GM18520 (cell line): ENCODE data around the gene EID1.
"Not testable (repeated sequence)": the region's sequence is repeated elsewhere in the genome, so short reads cannot be mapped to it uniquely, and the experiment has no call there.

Source experiments
- ATAC-seq: cut with Tn5 transposase; IDR thresholded peaks from one replicate; pipeline ENCODE4 v1.9.1; 2021; ENCODE audit not compliant: unreplicated experiment

Gene EID1, protein sequence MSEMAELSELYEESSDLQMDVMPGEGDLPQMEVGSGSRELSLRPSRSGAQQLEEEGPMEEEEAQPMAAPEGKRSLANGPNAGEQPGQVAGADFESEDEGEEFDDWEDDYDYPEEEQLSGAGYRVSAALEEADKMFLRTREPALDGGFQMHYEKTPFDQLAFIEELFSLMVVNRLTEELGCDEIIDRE

DNA sequence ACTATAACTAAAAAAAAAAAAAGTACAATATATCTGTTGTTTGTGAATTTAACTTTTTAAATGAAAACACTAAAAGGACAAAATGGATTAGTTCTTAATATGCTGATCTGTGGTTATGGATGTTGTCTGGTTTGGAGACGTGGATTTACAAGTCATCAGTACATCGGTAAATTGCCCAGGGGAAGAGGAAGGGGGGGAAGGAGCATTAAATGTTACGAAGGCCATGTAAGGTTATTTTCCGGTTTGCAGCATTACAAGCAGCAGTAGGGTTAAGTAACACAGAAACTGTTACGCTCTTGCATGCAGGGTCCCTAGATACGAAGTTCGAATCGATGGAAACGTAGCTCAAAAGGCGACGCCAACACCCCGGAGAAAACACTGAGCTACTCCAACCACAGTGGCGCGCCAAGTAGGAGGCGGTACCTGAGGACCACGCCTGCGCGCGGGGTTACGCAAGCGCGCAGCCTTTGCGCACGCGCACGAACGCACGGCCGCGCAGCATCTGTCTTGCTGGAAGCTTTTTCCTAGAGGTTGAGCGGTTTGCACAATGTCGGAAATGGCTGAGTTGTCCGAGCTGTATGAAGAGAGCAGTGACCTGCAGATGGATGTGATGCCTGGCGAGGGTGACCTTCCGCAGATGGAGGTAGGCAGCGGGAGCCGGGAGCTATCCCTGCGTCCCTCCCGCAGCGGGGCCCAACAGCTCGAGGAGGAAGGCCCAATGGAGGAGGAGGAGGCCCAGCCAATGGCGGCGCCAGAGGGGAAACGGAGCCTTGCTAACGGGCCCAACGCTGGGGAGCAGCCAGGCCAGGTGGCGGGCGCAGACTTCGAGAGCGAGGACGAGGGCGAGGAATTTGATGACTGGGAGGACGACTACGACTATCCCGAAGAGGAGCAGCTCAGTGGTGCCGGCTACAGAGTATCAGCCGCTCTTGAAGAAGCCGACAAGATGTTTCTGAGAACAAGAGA, at the start of gene EID1:
EID1 (plus strand) TSS at position 505 of the 966 bp plus-strand sequence; CDS start at position 548, 43 bp downstream.
- peak; percentile 86 for ATAC-seq

DNA sequence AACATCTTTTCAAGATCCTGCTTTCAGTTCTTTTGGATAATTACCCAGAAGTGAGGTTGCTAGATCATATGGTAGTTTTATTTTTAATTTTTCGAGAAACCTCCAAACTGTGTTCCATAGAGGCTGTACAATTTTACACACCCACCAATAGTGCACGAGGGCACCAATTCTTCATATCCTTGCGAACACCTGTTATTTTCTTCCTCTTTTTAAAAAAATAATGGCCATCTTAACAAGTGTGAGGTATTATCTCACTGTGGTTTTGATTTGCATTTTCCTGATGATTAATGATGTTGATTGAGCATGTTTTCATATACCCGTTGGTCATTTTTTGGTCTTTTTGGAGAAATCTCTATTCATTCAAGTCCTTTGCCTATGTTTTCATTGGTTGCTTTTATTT, 49.5 kb upstream of the EID1 start:
- ATAC-seq = no peak

DNA sequence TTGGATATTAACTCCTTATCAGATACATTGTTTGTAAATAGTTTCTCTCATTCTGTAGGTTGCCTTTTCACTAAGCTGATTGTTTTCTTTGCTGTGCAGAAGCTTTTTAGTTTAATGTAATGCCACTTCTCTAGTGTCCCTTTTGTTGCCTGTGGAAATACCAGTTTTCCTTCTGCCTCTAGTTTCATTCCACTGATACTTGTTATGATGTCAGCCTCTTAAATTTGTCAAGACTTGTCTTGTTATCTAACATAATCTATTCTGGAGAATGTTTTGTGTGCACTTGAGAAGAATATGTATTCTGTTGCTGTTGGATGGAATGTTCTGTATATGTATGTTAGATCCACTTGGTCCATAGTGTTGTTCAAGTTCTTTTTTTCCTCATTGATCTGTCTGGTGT, 49.0 kb upstream of the EID1 start:
- ATAC-seq = no peak

DNA sequence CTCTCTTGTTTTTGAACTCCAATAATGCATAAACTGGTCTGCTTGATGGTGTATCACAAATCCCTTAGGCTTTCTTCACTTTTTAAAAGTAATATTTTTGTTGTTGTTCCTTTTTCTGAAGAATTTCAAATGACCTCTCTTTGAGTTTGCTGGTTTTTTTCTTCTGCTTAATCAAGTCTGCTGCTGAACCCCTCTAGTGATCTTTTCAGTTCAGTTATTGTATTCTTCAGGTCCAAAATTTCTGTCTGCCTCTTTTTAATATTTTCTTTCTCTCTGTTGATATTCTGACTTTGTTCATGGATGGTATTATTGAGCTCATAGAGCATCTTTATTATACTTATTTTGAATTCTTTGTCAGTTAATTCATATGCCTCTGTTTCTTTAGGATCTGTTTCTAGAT, 45.3 kb upstream of the EID1 start:
- no peak for ATAC-seq

DNA sequence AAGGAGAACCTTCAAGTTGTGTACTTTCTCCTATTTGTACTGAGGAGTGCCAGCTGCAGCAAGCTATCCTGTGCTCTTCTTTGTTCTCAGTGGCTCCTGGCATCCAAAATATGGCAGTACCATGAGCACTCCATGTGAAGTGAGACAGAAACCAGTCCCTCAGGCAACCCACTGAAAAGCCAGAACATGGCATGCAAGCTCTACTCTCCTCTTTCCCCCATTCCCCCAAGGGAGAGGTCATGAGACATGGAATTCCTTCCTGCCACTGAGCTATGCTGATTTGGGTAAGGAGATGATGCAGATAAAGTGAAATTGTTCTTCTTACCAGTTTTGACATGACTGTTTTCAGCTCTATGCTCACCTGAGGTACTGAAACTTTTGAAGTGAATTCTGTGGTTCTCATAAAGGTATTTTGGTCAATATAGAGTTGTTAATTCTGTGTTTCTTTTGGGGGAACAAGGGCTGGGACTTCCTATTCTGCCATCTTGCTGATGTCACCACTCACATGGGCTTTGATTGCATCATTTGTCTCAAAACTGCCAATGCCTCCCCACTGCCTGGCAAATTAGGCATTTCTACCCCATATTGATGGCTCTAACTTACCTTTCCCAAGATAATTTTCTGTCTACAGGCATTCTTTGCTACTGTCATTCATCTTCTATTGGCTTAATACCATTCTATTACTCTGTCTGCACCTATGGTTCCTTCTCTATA, 44.3 kb upstream of the EID1 start:
- ATAC-seq = no peak

DNA sequence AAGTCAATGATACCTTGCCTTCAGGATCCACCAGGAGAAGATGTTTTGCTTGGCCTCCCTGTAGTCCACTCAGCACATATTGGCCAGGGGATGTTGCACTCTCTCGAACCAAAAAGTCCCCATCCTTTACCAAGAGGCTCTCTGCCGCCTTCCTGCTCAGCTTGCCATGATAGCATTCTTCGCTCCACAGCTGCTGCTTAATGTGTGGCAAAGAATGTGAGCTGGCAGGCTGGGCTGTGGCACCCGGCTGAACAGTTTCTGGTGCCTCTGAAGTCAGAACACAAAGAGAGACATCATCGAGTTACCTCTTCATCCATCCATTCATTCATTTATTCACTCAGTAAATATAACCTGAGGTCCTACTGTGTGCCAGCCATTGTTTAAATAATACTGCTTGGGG, 43.2 kb upstream of the EID1 start:
- no peak for ATAC-seq

DNA sequence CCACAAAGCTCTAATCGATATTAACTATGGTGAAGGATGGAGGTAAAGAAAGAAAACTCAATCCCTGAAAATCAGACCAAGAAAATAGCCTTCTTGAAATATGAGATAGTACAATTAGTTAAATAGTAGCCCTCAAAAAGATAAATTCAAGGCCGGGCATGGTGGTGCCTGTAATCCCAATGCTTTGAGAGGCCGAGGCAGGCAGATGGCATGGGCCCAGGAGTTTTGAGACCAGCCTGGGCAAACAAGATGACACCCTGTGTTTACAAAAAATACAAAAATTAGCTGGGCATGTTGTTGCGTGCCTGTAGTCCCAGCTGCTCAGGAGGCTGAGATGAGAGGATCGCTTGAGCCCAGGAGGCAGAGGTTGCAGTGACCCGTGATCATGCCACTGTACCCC, 35.4 kb upstream of the EID1 start:
- ATAC-seq = no peak

DNA sequence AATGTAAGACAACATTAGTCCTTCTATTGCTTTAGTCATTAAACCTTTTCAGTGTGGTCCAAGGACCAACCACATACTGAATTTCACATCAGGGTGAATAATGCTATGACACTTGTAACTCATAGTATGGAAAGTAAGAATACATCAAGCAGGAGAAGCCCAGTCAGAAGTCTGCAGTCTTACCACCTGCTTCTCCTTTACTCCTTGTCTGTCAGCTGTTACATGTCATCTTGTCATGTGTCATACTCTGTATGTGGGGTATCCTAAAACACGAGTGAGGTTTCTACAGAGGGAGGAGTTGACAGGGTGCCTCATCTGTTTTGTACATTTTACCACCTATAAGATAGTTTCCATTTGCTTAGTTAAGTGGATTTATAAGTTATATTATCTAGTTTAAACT, 32.8 kb upstream of the EID1 start:
- no peak for ATAC-seq

DNA sequence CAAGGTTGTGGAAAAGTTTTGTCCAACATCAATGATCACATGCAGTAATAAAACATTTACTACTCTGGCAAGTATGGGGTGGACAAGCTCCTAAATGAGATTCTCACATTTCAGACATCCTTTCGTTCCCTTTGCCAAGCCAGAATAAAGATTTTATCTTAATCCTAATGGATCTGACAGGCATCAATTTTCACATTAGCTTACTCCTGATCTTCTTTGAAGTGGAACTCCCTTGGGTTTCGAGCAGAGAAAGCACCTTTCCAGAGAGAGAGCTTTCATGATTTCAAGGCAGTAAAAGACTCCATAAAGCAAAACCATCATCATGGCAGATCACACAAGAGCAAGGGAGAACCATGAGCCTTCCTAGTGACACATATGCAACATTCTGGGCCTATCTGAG, 27.3 kb upstream of the EID1 start:
- ATAC-seq = no peak

DNA sequence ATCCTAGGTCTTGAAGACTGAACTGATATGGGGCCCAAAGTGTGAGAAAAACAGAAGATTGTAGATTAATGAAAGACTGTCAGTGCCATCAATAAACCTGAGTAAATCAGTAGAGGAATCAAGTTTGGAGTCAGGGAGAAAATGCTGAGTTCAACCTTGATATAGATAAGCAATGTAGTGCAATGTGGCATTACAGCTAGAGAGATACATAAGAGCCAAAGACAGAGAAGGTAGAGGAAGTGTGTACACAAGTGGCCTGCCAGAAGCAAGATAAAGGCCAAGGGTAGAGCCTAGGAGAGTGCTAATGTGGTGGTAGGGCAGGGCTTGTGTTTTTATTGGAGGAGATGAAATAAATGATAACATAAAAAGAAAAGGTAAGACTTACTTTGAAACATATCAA, 26.0 kb upstream of the EID1 start:
- ATAC-seq = no peak

DNA sequence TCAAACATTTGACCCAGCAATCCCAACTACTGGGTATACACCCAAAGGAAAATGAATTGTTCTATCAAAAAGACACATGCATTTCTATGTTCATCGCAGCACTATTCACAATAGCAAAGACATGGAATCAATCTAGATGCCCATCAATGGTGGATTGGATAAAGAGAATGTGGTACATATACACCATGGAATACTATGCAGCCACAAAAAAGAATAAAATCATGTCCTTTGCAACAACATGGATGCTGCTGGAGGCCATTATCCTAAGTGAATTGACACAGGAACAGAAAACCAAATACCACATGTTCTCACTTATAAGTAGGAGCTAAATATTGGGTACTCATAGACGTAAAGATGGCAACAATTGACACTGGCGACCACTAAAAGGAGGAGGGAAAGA, 23.5 kb upstream of the EID1 start:
- not testable (repeated sequence) for ATAC-seq

DNA sequence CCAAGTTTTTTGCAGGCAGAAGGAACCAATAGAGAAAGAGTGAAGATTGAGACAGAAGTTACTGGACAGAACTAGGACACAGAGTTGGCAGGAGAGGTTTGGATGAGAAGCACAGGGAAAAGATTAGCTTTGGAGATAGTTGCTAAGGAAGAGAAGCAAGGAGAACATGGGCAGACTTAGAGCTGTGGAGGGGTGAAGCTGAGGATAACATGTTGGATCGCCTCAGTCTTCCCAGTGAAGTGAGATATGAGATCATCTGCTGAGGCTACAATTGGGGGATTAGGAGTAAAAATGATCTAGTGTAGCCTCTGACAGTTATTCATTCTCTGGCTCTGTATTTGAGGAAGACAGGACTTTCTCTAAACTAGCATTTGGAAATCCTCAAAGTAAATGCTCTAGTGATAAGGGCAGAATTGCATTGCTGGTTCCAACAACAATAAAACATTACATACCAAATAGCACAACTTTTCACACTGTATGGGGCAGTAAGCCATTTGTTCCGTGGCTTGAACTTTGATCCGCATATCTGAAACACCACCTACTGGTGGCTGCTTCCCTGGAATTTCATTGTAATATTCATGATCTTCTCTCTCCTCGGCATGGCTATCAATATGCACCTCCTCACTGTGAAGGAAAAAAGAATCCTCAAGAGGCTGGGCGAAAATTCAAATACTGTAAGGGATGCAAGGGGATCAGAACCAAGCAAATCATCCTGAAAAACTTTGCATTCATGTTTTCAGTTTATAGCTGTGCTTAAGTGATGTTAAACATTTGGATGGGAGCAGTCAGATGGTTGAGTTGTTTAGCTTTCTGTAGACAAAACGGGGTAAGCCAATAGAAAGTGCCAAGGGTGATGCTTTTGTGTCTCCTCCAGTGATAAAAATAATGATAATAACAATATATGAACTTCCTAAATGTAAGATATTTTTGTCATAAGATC, 22.2 kb upstream of the EID1 start:
- no peak for ATAC-seq

DNA sequence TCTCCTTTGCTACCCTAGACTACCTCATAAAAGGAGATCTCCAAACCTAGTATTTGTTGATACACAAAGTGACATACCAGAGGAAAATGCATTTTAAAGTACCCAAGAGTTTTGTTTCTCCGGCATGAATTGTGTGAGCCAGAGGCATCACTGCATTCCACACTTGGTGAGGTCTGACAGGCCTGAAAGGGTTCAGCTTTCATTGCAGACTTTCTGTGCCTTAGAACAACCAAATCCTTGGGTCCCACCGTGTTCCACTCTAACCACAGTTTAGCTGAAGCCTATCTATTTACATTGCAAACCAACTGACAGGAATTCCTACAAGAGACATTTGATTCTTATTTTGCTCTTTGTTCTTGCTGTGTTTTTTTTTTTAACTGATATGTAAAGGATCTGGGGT, 21.0 kb upstream of the EID1 start:
- no peak for ATAC-seq

DNA sequence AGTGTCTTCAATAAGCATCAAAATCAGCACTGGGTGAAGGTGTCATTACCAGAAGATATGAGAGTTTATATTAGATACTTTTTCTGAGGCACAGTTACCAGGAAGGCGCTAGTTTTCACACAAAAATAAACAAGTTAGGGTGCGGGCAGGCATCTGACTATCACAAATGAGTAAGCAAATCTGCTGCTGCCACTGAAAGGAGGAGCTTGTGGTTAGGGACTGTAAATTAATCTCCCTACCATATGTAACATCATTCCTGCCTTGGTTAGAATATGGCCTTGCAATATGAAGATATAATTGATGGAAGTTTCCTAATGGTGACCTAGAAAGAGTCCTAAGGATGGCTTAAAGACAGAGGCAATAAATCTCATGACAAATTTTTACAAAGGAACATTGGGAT, 19.5 kb upstream of the EID1 start:
- ATAC-seq = no peak

DNA sequence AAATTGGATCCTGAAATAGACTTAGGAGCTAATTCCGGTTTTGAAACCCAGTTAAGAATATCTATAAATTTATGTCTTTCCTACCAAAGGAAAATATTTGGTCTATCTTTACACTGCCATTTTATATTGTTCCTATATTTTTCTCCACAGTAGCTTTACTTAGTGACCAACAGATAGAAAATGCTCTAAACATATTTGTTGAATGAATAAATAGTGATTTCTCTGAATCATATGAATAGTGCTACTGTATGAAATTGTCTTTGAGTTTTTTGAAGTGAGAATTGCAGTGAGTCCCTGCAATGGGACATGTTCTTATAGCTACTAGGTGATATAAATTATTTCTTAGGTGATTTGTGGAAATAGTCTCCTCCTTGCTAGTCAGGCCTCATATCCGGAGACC, 18.5 kb upstream of the EID1 start:
- ATAC-seq = no peak

DNA sequence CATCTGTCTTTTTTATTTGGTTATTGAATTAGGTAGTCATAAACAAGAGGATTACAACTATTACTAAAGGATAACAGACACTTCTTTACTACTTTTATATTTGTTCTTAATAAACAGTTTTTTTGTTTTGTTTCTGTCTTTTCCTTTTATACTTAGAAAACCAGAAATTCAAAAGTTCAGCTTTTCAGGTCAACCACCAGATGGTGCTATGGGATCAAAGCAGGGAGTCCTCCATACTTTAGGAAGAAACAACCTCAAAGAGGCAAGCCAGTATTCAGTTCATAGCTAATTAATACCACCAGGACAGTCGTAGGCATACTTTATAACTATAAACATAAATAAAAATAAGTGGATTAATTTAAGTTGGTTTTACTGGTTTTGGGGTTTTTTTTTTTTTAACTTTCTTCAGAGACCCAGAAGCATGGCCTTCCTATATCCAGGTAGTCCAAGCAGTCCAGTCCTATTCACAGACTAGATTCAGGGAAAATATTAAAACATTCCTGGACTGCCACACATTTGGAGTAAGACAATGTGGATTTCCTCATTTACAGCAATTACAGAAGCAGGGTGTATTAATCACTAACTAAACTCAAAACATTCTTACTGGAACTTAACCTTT, 16.0 kb upstream of the EID1 start:
- ATAC-seq = no peak

DNA sequence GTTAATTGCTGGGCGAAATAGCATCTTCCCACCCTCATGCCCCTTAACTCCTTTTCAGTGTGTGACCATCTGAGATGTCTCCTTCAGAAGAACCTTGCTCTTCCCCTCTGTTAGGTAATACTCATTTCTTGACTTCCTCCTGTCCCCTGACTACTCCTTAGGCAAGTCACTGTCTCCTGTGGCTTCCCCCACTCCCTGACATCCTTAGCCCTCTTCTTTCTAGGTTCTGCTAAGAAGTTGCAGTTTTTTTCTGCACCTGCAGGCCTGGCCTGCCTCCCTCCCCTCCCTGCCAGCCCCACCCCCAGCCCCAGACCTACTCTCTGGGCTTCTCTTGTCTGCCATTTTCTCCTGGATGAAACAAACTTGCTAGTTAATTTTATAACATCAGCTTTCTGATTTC, 15.2 kb upstream of the EID1 start:
- no peak for ATAC-seq

DNA sequence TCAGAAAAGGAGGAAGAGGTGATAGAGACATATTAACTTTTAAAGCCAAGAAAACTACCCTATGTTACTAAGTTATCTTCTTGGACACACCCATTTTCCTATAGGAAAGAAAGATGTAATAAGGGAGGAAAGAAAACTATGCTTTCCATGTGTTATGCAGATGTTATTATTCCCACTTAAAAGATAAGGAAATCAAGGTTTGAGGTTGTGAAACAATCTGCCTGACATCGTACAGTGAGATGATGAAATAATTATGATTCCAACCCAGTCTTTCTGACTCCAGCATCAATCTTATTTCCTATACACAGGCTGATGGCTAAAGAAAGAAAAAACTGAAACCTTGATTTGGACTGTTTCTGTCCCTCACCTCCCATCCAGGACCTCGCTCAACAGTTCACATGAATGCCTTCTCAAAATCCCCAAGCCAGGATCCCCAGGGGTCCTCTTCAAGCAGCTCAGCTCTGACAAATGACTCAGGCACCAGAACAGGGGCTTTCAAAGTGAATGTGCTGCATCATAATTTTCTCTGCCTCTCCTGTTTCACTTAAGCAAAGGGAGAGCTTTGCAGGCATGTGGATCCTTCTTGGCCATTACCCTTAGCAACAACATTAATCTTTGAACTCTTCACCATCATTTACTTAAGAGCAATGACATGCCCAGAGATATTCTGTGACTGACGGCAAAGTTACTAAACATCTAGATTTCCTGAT, 12.4 kb upstream of the EID1 start:
- ATAC-seq = no peak

DNA sequence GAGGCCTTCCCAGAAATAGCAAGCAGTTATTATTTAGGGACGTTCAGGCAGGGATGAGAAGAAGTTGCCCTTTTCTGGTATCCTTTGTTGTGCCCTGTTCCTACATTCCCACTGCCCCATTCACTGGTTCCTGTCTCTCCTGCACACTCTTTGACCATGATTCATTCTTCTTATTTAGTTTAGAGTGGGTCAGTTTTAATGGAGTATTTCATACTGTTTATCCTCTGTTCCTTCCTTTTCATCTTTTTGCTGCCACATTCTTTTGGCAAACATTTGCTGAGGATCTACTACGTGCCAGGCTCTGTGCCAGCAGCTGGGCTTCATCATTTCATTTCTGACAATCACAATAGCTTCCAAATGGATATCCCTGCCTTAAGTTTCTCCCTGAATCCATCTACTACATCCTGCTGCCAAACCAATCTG, 11.8 kb upstream of the EID1 start:
- ATAC-seq = no peak

DNA sequence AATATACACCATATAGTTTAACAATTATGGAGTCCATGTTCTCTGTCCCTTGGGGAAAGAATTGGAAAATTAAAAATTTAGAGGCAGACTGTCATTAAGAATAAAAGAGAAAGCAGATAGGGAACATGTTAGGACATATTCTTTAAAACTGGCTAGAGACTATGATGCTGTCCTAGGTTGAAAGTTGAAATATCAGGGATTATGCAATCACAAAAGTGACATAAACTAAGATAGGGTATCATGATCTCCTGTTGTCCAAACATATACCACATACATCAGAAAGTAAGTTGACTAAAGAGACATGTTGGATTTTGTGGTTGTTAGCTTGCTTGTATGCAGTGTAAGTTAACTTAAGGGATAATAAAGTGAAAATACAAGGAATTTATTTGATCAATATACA, 9.9 kb upstream of the EID1 start:
- ATAC-seq = no peak
